NB4 (cell line): ENCODE measurements around the gene KCNQ5.

Experiments
- CTCF ChIP-seq: IDR thresholded peaks from one replicate; pipeline ENCODE4 v1.5.1; 2012; ENCODE audit warnings: low read depth, low read length
- POLR2A ChIP-seq: IDR thresholded peaks from 2 replicates; pipeline ENCODE4 v1.6.1; 2011; ENCODE audit warnings: mild to moderate bottlenecking; ENCODE audit not compliant: insufficient read length; ENCODE audit errors: extremely low read depth

GRCh38 chr6:72733045-72733444 lies 111.2 kb downstream of the KCNQ5 start:
- TF ChIP-seq CTCF (no peak), POLR2A (no peak)
